HG02870 (cell line): ENCODE data around the gene SCYGR8.

Experiments used
- ATAC-seq: cut with Tn5 transposase; IDR thresholded peaks from one replicate; pipeline ENCODE4 v1.9.1; 2021; ENCODE audit warnings: mild to moderate bottlenecking, moderate library complexity; ENCODE audit not compliant: unreplicated experiment

SCYGR8 gene

DNA sequence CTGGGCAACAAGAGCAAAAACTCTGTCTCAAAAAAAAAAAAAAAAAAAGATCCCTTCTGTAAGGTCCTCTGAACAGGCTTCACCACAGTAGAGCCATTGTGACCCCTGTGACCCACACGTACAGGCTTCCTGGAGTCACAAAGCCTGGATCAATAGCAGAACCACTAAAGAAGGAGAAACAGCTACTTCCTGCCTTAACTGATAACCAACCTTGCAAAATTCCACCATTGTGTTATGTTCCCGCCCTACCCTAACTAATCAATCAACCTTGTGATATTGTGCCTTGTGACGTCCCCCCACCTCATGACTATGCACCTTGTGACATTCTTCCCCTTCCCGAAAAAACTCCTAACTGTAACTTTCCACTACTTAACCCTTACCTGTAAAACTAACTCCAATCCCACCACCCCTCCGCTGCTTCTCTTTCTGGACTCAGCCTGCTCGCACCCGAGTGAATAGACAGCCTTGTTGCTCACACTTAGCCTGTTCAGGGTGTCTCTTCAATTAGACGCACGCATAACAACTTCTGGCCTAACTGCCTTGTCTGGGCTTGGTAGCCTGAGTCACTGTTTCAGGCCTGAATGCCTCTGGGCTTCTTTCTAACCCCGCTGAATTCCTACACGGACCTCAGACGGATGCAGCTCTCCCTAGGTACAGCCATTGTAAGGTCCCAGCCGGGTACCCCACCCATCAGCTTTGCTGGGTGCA lies 13.9 kb downstream of the SCYGR8 start:
- ATAC-seq = no peak

DNA sequence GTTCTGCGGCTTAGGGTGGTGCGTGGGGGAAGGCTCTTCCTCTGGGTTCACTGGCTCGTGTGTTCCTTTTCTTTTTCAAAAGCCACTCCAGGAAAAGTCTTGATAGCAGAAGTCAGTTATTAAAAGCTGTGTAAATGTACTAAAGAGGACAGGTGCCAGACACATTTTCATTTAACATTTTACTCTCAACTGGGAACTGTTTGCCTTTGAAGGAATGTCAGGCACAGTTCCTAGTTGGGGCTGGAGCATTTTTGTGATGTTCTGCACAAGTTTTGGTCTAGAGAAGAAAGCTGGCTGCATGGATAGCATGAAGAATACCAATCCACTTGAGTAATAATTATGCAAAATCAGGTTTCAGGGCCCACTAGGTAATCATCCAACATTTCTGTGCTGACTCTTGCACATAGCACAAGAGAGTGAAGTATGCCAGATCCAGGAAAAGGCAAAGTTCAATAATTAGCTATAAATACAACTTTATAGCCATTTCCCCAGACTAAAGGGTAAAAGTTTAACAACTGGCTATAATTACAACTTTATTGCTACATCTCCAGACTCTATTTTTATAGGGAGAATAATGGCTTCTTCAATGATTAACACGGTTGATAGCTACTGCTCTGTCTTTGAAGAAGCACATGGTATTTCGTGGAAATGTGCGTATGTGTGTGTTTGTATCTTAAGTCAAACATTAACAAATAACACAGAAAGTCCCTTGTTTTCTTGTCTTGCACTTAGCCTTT lies 16.2 kb downstream of the SCYGR8 start:
- ATAC-seq = no peak

DNA sequence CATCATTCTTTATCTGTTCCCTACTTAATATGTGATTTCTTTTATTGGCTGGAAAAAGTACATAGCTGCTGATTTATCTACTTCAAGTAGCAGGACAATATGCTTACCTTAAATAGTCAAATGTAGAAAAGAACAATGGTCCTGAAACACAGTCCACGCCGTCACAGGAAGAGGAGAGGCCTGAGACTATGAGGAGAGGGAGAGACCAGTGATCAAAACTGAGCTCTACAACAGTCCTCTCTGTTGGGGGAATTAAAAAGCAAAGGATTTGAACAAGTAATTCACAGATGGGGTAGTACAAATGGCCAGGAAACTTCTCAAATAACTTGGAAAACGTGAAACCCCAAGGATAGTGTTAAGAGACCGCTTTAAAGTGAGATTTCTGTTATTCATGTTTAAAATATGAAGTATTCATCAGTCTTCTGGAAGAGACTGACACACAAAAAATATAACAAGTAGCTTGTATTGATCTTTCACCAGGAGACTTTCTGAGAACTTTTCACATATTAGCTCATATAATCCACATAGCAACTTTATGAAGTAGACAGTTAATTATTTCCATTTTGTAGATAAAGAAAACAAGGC lies 20.2 kb downstream of the SCYGR8 start:
- ATAC-seq = no peak

DNA sequence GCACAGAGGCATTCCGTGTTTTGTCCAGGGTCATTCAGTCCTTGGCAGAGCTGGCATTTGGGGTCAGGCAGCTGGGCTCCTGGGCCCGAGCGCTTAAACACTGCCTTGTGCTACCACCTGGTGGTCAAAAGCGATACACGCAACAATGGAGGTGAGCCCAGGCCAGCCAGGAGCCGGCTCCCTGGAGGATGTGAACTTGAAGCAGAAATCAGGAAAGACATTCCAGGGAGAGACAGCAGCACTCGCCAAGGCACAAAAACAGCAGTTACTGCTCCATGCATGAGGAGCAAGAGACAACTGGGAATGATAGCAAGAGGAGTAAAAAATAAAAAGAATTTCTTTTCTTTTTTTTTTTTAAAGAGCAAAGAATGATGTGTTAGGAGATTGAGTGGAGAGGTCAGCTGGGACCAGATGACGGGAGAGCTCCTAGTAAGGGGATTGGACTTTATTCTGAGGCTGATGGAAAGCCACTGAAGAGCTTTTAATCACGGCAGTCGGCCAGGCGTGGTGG lies 20.7 kb downstream of the SCYGR8 start:
- peak; percentile 99 for ATAC-seq

DNA sequence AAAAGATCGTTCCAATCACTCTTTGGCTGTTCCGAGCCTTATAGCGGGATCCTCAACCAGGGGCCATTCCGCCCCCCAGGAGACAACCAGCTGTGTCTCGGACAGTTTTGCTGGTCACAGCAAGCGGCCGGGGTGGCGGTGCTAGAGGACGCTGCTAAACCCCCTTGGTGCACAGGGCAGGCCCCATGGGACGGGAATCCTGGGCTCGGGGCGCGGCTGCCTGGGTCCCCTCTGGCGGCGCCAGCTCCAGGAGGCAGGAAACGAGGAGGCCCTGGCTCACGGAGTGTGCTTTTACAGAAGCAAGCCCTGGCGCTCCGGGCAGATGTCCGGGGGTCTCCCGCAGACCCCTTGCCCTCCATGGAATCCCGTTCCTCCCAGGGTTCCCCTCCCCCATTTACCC lies 22.1 kb downstream of the SCYGR8 start:
- no peak for ATAC-seq

DNA sequence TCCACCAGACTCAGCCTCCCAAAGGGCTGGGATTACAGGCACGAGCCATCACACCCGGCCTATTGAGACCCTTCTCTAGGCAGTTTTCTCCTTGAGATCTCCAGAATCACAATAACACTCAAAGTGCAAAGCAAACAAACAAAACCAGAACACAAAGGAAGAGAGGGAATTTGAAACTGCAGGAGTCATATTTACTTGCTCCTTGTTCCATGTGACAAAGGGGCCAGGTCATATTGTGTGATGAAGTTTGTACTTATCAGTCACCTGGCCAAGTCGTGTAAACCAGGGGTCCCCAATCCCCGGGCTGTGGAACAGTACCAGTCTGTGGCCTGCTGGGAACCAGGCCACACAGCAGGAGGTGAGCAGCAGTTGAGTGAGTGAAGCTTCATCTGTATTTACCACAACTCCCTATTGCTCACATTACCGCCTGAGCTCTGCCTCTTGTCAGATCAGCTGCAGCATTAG lies 26.5 kb downstream of the SCYGR8 start:
- no peak for ATAC-seq

DNA sequence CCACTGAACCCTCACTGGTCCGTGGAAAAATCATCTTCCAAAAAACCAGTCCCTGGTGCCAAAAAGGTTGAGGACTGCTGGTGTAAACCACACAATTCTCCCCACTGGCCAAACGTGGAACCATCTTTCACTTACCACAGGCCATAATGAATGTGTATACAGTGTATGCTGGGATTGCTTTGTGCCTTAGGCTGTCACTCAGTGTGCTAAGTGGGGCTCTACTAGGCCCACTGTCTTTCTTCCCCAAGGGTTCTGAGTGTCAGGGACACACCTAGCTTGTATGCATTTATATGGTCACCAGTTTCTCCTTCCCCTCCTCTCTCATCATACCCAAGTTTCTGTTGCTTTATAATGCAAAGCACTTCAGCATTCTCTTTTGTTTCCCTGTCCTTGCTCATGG lies 27.2 kb downstream of the SCYGR8 start:
- no peak for ATAC-seq

DNA sequence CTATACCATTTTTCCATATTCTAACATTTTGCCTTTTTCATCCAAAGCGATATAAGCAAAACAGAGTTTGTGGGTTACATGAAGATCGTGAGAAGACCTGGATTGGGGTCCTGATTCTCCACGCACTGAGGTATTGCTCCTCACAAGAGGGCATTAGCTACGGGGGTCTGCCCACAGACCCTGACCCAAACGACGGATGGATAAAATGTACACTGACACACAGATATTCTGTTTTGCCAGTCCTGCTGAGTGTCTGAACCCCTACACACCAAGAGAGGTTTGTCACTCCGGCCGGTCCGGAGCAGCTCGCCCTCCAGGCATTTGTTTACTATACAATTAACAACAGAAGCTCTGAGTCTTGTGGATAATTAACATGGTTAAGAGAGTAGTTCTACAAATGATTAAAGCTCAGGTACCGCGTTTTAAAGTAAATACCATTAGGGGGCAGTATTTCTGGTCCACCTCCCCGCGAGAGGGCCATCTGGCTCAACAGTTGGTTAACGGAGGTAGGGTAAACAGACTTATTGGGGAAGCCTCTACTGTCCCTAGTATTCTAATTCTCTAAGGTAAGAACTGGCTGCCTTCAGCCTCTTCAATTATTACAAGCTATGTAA lies 28.4 kb downstream of the SCYGR8 start:
- ATAC-seq = no peak

DNA sequence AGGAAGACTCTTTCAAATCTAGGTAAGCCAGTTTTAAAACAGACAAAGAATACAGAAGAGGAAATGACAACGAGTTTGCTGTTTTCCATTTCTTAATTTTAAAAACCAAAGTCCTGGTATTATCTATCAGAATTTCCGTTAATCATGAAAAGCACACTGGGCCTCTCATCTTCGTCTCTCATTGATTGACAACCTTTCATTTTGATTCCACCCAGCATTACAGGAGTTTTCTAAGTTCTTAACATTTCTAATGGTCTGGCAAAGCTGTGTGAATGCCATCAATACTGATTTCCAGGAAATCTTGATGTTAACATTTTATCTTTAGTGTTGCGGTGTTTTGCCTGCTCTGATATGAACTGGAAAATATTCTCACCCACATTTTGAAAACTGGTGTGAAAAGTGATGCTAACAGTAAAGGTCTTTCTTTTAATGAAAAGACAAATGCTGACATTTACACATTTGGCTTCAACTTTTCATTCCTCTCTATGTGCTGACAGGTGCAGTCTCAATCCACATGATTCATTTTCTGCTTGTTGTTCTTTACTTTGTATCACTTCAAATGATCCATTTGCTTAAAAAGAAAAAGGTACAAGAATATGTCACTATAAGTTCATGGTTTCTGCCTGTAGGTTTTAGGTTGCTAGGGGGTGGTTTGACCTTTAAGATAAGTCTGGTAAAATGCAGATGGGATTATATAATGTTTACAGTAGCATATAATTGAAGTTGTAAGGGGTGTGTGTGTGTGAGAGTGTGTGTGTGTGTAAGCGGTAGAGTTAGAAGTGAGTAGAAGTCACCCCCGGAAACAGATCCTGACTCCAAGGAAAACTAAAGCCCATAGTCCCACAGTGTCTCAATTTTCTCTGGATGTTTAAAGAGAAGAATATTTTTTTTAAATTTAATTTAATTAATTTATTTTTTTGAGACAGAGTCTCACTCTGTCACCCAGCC lies 29.5 kb downstream of the SCYGR8 start:
- ATAC-seq = no peak

DNA sequence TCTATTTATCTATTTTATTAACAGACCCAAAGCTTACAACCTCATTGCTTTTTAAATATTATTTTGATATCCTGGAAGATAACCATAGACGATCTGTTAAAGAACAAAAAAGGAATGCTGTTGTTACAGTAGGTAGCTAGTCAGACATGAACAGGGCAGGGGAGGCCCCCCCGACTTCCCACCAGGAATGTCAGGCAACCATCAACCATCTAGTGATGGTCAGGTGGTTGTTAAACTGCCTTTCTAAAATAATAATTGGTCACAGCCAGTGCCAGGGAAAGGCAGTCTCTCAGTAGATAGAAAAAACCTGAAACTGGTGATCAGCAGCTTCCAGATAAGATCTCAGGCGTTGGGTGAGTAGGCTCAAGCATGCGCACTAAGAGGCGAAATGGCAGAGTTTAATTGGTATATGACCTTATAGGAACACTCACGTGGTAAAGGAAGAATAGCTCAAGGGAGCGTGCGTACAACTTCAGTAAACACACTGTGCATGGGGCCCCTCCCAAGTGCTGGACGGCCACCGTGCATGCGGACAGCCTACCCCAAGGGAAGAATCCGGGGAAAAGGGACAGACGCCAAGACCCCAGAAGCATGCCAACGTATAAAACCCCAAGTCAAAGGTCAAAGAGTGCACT lies 35.4 kb downstream of the SCYGR8 start:
- ATAC-seq = no peak

DNA sequence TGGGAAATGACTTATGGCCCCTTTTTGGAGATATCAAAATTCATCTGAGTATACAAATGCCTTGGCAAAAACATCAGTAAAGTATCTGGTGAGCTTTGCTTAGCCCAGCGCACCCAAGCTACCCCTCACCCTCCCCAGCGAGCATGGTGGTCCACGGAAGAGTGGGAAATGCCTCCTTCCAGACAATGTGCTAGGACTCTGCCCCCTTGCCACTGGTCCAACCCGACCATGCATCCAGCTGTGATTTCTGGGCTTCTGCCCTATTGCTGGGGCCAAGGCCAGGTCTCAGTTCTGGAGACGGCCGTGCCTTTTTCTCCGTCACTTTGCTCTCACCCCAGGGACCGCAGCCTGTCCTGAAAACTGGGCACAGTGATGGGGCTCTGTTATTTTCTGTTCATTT lies 36.1 kb downstream of the SCYGR8 start:
- ATAC-seq = no peak

DNA sequence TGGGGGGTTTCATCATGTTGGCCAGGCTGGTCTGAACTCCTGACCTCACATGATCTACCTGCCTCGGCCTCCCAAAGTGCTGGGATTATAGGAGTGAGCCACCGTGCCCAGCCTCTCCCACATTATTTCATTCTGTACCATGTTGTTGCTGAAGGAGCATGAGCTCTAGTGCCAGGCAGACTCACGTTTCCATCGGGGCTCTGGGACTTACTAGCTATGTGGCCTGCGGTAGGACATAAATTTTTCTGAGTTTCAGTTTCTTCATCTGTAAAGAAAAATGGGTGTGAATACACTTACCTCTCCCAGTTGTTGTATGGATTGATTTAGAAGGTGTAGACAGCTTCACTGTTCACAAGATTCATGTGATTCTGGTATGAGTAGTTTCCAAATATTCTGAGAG lies 37.1 kb downstream of the SCYGR8 start:
- ATAC-seq = no peak

DNA sequence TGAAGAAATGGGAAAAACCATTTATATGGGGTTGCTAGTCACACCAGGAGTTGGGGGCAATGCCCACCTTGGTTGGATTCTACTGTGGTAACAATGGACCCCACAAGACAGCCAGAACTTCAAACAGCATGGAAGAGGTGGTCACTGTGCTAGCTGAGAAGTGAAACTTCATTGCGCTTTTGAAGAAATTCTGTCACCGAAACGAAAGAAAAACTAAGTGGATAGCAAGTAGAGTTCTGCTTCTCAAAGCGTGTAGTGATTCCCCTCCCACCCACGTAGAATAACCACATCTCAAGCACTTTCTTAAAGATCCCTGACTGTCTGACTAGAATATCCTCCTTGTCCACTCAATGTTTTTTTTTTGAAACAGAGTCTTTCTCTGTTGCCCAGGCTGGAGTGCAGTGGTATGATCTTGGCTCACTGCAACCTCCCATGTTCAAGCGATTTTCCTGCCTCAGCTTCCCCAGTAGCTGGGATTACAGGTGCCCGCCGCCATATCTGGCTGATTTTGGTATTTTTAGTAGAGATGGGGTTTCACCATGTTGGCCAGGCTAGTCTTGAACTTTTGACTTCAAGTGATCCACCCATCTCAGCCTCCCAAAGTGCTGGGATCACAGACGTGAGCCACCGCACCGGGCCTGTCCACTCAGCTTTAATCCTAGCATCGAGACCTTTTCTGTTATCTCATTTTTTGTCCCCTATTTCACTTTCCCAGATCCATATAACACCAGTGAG lies 37.9 kb downstream of the SCYGR8 start:
- peak; percentile 97 for ATAC-seq

DNA sequence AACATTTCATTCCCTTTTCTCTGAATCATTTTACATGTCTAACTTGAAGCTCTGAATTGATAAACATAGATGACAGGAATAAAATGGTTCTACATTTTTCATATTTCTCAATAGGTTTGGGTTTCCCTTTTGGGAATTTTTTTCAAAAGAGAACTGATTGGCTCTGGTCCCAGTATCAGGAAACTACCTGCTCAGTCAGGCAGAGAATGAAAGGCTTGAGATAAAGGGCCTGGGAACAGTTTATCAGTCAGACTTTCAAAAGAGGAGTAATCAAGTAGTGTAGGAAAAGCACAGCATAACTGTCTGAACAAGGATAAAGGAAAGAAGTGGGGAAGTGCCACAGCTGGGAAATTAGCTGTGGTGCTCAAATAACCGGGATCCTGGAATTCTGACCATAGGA lies 39.6 kb downstream of the SCYGR8 start:
- no peak for ATAC-seq

DNA sequence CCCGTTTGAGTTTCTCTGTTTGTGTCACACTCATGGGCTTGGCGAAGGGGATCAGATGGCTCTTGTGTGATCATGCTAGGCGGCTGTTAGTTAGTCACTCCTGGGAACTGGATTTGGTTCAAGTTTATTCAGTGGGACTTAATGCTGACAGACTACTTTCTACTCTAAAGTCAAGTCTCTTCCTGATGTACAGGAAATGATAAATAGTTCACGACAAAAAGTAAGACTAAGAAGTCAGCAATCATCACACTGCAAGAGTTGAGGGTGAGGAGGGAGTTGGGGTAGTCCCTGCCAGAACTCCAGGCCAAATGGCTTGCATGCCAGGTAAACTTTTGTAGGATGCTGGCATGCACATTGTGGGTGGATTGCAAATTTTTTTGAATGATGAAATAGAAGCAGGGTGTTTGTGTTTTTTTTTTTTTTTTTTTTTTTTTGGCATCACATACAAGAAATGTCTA lies 42.9 kb downstream of the SCYGR8 start:
- ATAC-seq = no peak

DNA sequence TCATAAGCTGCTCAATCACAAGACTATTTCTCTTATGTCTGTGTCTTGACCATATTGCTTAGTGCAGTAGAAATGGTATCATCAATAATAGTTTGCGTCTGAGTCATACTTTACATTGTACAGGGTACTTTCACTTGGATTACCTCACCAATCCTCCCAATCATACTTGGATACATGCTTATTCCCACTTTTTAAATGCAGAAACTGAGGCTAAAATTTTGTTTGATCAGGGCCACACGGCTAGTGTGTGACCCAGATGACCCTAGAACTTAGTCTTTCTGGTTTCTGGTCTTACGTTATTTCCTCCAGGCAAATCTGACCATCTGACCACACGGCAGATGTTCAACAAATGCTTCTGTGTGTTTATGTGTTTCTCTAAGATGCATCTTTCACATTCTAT lies 44.1 kb downstream of the SCYGR8 start:
- no peak for ATAC-seq

DNA sequence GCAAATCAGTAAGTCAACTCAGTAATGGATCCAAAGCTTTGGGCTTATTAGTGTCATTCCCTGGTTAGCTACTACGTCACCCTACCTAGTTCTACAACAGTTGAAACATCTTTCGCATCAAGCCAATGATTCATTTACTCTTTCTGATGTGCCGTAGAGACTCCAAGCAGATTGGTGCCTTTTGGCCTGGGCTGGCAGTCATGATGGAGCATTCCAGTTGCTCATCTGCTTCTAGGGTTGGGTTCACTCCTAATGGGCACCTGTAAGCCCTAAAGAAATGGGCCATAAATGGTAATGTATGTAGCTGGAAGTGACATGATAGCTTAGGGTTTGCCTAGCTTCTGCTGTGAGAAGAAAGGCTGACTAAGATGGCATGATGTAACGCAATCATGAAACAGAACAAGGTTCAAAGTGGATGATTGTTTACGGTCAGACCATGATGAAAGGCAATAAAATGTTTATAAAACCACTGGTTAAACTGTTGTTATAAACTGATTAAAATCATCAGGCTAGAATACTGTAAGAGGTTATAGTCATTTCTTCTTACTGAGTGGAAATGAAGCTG lies 47.5 kb downstream of the SCYGR8 start:
- no peak for ATAC-seq
